A673 (cell line): ENCODE measurements around the gene FGF18.

ENCODE experiments used
- CTCF ChIP-seq: fragments of 300-800, 200-600 bp; sonication (generic); conservative IDR thresholded peaks from 2 replicates; pipeline ENCODE4 v1.5.1; 2017; ENCODE audit warnings: low read depth, mild to moderate bottlenecking, antibody characterized with exemption, low read length, moderate library complexity, mixed read lengths
- EZH2 ChIP-seq: fragments of 200-600 bp; sonication (generic); IDR thresholded peaks from 2 replicates; pipeline ENCODE4 v1.6.1; 2017; ENCODE audit warnings: borderline replicate concordance, low read depth, mild to moderate bottlenecking, mixed read lengths, antibody characterized with exemption, low read length; ENCODE audit not compliant: poor library complexity, severe bottlenecking

- TF ChIP-seq CTCF: no peak
- no peak for TF ChIP-seq EZH2
Measured at GRCh38 chr5:171476701-171477100, 57.3 kb downstream of the FGF18 start.
